Endothelial cell of umbilical vein (primary cell): ENCODE measurements around the gene MDM1. TPM values are rescaled to one million over a fixed set of nuclear protein-coding genes. Genes with fewer than 3 reads are reported as not detected.

Experiments
- BruUV-seq: library from RNA; stranded (reverse); fragments of 400-500 nt; replicated peaks from 2 replicates; lab custom pipeline; 2021; lab: Mats Ljungman, UMichigan
- CTCF ChIA-PET: fragments of 300-600, 350-600 bp; sonication (Branson Sonifier 250); formaldehyde crosslinking; loops from one replicate; lab custom pipeline; 2021; ENCODE audit warnings: antibody characterized with exemption, inconsistent platforms; lab: Charles Lee
- POLR2A ChIA-PET: fragments of 300-600, 350-600 bp; sonication (Branson Sonifier 250); formaldehyde crosslinking; loops from one replicate; lab custom pipeline; 2021; ENCODE audit warnings: antibody characterized with exemption, inconsistent platforms; lab: Charles Lee
- DNase-seq: peaks from one replicate; pipeline ENCODE4 v3.0.0-alpha.2; 2011; ENCODE audit warnings: low read depth, low spot score
- FAIRE-seq: peaks from 2 replicates; lab custom pipeline; 2011; peaks lifted over from hg19 to GRCh38; lab: Jason Lieb, UNC
- H2AFZ ChIP-seq: 2 replicates; pipeline ENCODE4 v1.6.0; 2012; ENCODE audit warnings: low read depth, low read length, control low read depth, inconsistent platforms
- H3K27ac ChIP-seq: 2 replicates; pipeline ENCODE4 v1.5.1; 2011; ENCODE audit warnings: low read depth, mild to moderate bottlenecking, control low read depth, low read length, moderate library complexity; ENCODE audit not compliant: insufficient read depth
- H3K27me3 ChIP-seq, 2 experiments: 2 replicates each; pipeline versions ENCODE4 v1.6.0 to v1.6.1; 2011; ENCODE audit warnings: low read length in 2 of 2, mixed read lengths in 1 of 2; ENCODE audit not compliant: control insufficient read depth in 2 of 2, insufficient read depth in 2 of 2
- H3K36me3 ChIP-seq, 2 experiments: 2 replicates in 1 of 2; 3 replicates in 1 of 2; pipeline ENCODE4 v1.5.1; 2011; ENCODE audit warnings: low read length in 2 of 2, mild to moderate bottlenecking in 1 of 2, moderate library complexity in 1 of 2; ENCODE audit not compliant: control insufficient read depth in 2 of 2, insufficient read depth in 2 of 2; ENCODE audit errors: extremely low read depth in 1 of 2
- H3K4me1 ChIP-seq: 3 replicates; pipeline ENCODE4 v1.5.1; 2011; ENCODE audit warnings: mild to moderate bottlenecking, low read length; ENCODE audit not compliant: control insufficient read depth, insufficient read depth; ENCODE audit errors: extremely low read depth
- H3K4me2 ChIP-seq: 2 replicates; pipeline ENCODE4 v1.6.1; 2011; ENCODE audit warnings: low read length, control low read depth, mixed read lengths; ENCODE audit not compliant: insufficient read depth
- H3K4me3 ChIP-seq, 3 experiments: fragments of 200-600 bp in 1 of 3; sonication (generic), shearing (Covaris generic) in 1 of 3; replicated peaks in 1 of 3; 2 replicates each; pipeline ENCODE4 v1.5.1; 2011 to 2016; ENCODE audit warnings: control low read depth in 3 of 3, low read length in 3 of 3, mild to moderate bottlenecking in 2 of 3, inconsistent platforms in 1 of 3, low read depth in 1 of 3, moderate library complexity in 1 of 3; ENCODE audit not compliant: insufficient read depth in 1 of 3
- H3K79me2 ChIP-seq: 2 replicates; pipeline ENCODE4 v1.6.0; 2012; ENCODE audit warnings: low read length, inconsistent platforms; ENCODE audit not compliant: control insufficient read depth, insufficient read depth
- H3K9ac ChIP-seq: replicated peaks from 2 replicates; pipeline ENCODE3; 2011; ENCODE audit warnings: low read length, control low read depth; ENCODE audit not compliant: insufficient read depth; ENCODE audit errors: extremely low read depth
- H3K9me1 ChIP-seq: replicated peaks from 3 replicates; pipeline ENCODE4 v1.6.0; 2011; ENCODE audit warnings: mild to moderate bottlenecking, low read length; ENCODE audit not compliant: control insufficient read depth, insufficient read depth; ENCODE audit errors: extremely low read depth
- H3K9me3 ChIP-seq: replicated peaks from 2 replicates; pipeline ENCODE4 v1.5.1; 2012; ENCODE audit warnings: low read length, inconsistent platforms; ENCODE audit not compliant: control insufficient read depth, insufficient read depth
- H4K20me1 ChIP-seq: replicated peaks from 2 replicates; pipeline ENCODE3; 2011; ENCODE audit warnings: mild to moderate bottlenecking, low read length; ENCODE audit not compliant: control insufficient read depth, insufficient read depth; ENCODE audit errors: extremely low read depth
- FOS ChIP-seq: IDR thresholded peaks from 2 replicates; pipeline ENCODE4 v1.6.1; 2011; ENCODE audit warnings: mild to moderate bottlenecking, low read length, moderate library complexity, borderline replicate concordance; ENCODE audit not compliant: insufficient read depth
- GATA2 ChIP-seq: IDR thresholded peaks from 2 replicates; pipeline ENCODE4 v1.7.0; 2011; ENCODE audit warnings: low read depth, mild to moderate bottlenecking, moderate library complexity, mixed read lengths, low read length; ENCODE audit not compliant: insufficient read length, insufficient read depth
- JUN ChIP-seq: IDR thresholded peaks from 2 replicates; pipeline ENCODE4 v1.6.1; 2011; ENCODE audit warnings: borderline replicate concordance, low read depth; ENCODE audit not compliant: insufficient read length, insufficient read depth
- MYC ChIP-seq: IDR thresholded peaks from one replicate; pipeline ENCODE4 v1.6.1; 2011; ENCODE audit warnings: mild to moderate bottlenecking, low read depth, low read length
- POLR2A ChIP-seq: IDR thresholded peaks from 2 replicates; pipeline ENCODE4 v1.6.1; 2012; ENCODE audit warnings: low read depth, mild to moderate bottlenecking, control low read depth, low read length
- dilution Hi-C: fragments of 300-500 bp; cut with MboI; formaldehyde crosslinking; loops from one replicate; pipeline ENCODE4 v1.15.0; 2019; ENCODE audit warnings: low sequenced_read_pairs; ENCODE audit not compliant: extremely low pct_ligation_motif_present
- intact Hi-C: fragments of 100-400 bp; cut with micrococcal nuclease; formaldehyde crosslinking; loops from one replicate; pipeline ENCODE4 v1.10.0; 2022
- polyA plus RNA-seq, 4 experiments: library from polyadenylated mRNA; depleted of rRNA in 3 of 4; stranded (reverse) in 3 of 4; unstranded in 1 of 4; fragments of >200 nt; gene quantifications; 2 replicates each; pipeline versions ENCODE4 v1.2.1 to v1.2.3, GENCODE V29; 2011 to 2012; ENCODE audit warnings: missing spikeins in 1 of 4
- total RNA-seq: library from RNA; stranded (reverse); gene quantifications from 2 replicates; pipeline ENCODE4 v1.2.3, GENCODE V29; 2021

MDM1 gene
- total and polyA plus RNA-seq, 2 donors (not counting 3 experiments of a cell fraction or from before 2014, with no cell fraction given): 4.3 to 12.5 TPM

GRCh38 chr12:68259318-68259940 lies 72.7 kb downstream of the MDM1 start:
- Histone ChIP-seq H3K27ac (no peak overlapping the region), H3K9ac (no peak overlapping the region), H3K4me1 (no peaks in the 10 kb centered on the region), H4K20me1 (no peaks in the 10 kb centered on the region), H2AFZ (peak overlapping the region; percentile 85), H3K9me1 (no peaks in the 10 kb centered on the region), H3K4me3 (no peak overlapping the region), H3K36me3 (no peaks in the 10 kb centered on the region), H3K9me3 (no peaks in the 10 kb centered on the region), H3K27me3 (no peaks in the 10 kb centered on the region), H3K79me2 (no peaks in the 10 kb centered on the region), H3K4me2 (no peak overlapping the region)
- FAIRE-seq: no peak
- BruUV-seq: no TSS peak
- POLR2A ChIA-PET: no interaction called here
- CTCF ChIA-PET: interaction anchor here (1.8 kb wide), 1 partner anchor 13 kb away, joined by 9 read pairs; no protein-coding TSS in a partner anchor
- DNase-seq: peak; percentile 19
- TF ChIP-seq FOS (peak; percentile 83), GATA2 (no peak)
- intact Hi-C loops: no loop called here
- dilution Hi-C loops: no loop called here

- H3K4me3 ChIP-seq: no peak within 1 kb of the TSS
- ChIA-PET CTCF (no interaction called here), POLR2A (no interaction called here)
- dilution Hi-C loops (no loop called here), intact Hi-C loops (no loop called here)
- H3K79me2 ChIP-seq: no peaks in the 10 kb centered on the region
- H2AFZ ChIP-seq: no peak within 1 kb of the TSS
- H3K4me2 ChIP-seq: no peak within 1 kb of the TSS
- H3K9ac ChIP-seq: no peak within 1 kb of the TSS
- H3K4me1 ChIP-seq: no peaks in the 10 kb centered on the region
- no peaks in the 10 kb centered on the region for H3K9me3 ChIP-seq
- H3K27me3 ChIP-seq: peaks cover 3% of the 10 kb centered on the region in 2 experiments
- no peaks in the 10 kb centered on the region for H3K9me1 ChIP-seq
- TF ChIP-seq JUN (no peak), MYC (no peak), FOS (no peak), POLR2A (no peak)
- BruUV-seq: no TSS peak
- no peaks in the 10 kb centered on the region for H4K20me1 ChIP-seq
- H3K27ac ChIP-seq: no peak within 1 kb of the TSS
- no peak for DNase-seq
- no peaks in the 10 kb centered on the region for H3K36me3 ChIP-seq
- FAIRE-seq: no peak
Observed at GRCh38 chr12:68253504-68253903, 78.7 kb downstream of the MDM1 start, which contains the start of gene IL22. Gene IL22, minus strand, starts transcription at chr12:68253604. Its CDS starts 156 bp downstream, at chr12:68253448.
